Measurements from ENCODE around the gene GAPDH. TPM values are rescaled to one million over a fixed set of nuclear protein-coding genes. Genes with fewer than 3 reads are reported as not detected.
"Not testable (repeated sequence)": the region's sequence is repeated elsewhere in the genome, so short reads cannot be mapped to it uniquely, and the experiment has no call there.

Gene GAPDH
- polyA plus RNA-seq, 1 donor (not counting 4 experiments of a cell fraction or from before 2014, with no cell fraction given): 8,390 TPM

DNA sequence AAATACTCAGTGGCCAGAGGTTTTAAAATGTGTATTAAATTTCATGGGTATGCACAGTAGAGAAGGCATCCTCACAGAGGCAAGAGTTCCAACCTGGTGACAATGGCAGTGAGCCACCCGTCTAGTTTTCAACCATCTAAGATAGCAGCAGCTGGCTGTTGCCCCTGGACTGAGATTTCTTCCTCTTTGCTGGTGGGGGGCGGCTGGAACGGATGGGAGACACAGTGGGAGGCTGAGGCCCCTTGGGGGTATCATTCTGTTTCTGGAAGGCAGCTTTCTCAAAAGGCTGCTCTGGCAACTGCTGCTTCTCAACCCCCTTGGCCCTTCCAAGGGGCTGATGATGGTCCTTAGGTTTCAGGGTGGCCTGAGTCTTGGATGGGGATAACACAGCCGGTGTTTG, 22.5 kb downstream of the GAPDH start:
- Histone ChIP-seq H3K4me2 (ENCODE audit: control insufficient read depth, extremely low read depth, insufficient read depth, low read depth, low read length) (no peak overlapping the region), H3K9me1 (ENCODE audit: control insufficient read depth, extremely low read depth, insufficient read depth, low read length) (no peaks in the 10 kb centered on the region), H3K9ac (ENCODE audit: control insufficient read depth, extremely low read depth, insufficient read depth, low read length) (no peak overlapping the region), H2AFZ (ENCODE audit: control insufficient read depth, low read length) (no peak overlapping the region), H4K20me1 (ENCODE audit: control insufficient read depth, extremely low read depth, insufficient read depth, low read length) (no peaks in the 10 kb centered on the region), H3K79me2 (ENCODE audit: control insufficient read depth, insufficient read depth, low read length) (peaks cover 8% of the 10 kb centered on the region), H3K4me1 (ENCODE audit: control insufficient read depth, extremely low read depth, insufficient read depth, low read length) (peaks cover 15% of the 10 kb centered on the region), H3K4me3 (ENCODE audit: control insufficient read depth in 2 of 3, extremely low read depth in 1 of 3, insufficient read depth in 2 of 3, low read depth in 1 of 3, low read length in 3 of 3) (no peak overlapping the region), H3K9me3 (ENCODE audit: control insufficient read depth, low read depth, low read length) (no peaks in the 10 kb centered on the region), H3K36me3 (ENCODE audit: control insufficient read depth in 2 of 2, extremely low read depth in 1 of 2, insufficient read depth in 2 of 2, low read length in 2 of 2) (peaks cover 37 to 49% of the 10 kb centered on the region in 2 experiments), H3K27me3 (ENCODE audit: control insufficient read depth, extremely low read depth, insufficient read depth, low read length) (no peaks in the 10 kb centered on the region), H3K27ac (ENCODE audit: control insufficient read depth, insufficient read depth, low read length) (no peak overlapping the region)
- TF ChIP-seq, protein P1, sequence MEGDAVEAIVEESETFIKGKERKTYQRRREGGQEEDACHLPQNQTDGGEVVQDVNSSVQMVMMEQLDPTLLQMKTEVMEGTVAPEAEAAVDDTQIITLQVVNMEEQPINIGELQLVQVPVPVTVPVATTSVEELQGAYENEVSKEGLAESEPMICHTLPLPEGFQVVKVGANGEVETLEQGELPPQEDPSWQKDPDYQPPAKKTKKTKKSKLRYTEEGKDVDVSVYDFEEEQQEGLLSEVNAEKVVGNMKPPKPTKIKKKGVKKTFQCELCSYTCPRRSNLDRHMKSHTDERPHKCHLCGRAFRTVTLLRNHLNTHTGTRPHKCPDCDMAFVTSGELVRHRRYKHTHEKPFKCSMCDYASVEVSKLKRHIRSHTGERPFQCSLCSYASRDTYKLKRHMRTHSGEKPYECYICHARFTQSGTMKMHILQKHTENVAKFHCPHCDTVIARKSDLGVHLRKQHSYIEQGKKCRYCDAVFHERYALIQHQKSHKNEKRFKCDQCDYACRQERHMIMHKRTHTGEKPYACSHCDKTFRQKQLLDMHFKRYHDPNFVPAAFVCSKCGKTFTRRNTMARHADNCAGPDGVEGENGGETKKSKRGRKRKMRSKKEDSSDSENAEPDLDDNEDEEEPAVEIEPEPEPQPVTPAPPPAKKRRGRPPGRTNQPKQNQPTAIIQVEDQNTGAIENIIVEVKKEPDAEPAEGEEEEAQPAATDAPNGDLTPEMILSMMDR (optimal IDR thresholded peaks at IDR 0.05 in 1 of 3, IDR thresholded peaks at IDR 0.05 in 1 of 3, conservative IDR thresholded peaks at IDR 0.05 in 1 of 3; ENCODE audit: extremely low read depth in 1 of 3, insufficient read depth in 2 of 3, low read length in 3 of 3): no peak
- TF ChIP-seq EZH2 (IDR thresholded peaks at IDR 0.05; ENCODE audit: low read length): no peak
- DNase-seq (ENCODE audit: low read depth, low spot score): no peak
- no peak for FAIRE-seq
- dilution Hi-C loops (cut with MboI; ENCODE audit: extremely low pct_ligation_motif_present, low sequenced_read_pairs): no loop called here

DNA sequence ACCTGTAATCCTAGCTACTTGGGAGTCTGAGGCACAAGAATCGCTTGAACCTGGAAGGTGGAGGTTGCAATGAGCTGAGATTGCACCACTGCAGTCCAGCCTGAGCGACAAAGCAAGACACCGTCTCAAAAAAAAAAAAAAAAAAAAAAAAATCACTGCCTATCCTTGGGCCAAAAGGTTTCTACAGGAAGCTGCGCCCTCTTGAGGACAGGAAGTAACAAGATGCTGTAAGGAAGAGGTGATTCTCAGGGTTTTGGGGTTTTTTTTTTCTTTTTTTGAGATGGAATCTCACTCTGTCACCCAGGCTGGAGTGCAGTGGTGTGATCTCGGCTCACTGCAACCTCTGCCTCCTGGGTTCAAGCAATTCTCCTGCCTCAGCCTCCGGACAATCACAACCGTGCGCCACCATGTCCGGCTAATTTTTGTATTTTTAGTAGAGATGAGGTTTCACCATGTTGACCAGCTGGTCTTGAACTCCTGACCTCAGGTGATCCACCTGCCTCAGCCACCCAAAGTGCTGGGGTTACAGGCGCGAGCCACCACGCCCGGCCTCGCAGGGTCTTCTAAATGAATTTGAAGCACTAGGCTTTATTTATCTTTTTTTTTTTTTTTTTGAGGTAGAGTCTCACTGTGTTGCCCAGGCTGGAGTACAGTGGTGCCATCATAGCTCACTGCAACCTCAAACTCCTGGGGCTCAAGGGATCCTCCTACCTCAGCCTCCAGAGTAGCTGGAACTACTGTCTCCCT, 23.9 kb downstream of the GAPDH start:
- FAIRE-seq; DNase-seq (ENCODE audit: low read depth, low spot score): not testable (repeated sequence)

More for the DNA sequence above, 23.9 kb downstream of the GAPDH start:
- H4K20me1 ChIP-seq (ENCODE audit: control insufficient read depth, extremely low read depth, insufficient read depth, low read length); H2AFZ ChIP-seq (ENCODE audit: control insufficient read depth, low read length); H3K27ac ChIP-seq (ENCODE audit: control insufficient read depth, insufficient read depth, low read length); H3K4me2 ChIP-seq (ENCODE audit: control insufficient read depth, extremely low read depth, insufficient read depth, low read depth, low read length); H3K4me3 ChIP-seq (ENCODE audit: control insufficient read depth in 2 of 3, extremely low read depth in 1 of 3, insufficient read depth in 2 of 3, low read depth in 1 of 3, low read length in 3 of 3); H3K9ac ChIP-seq (ENCODE audit: control insufficient read depth, extremely low read depth, insufficient read depth, low read length); H3K9me3 ChIP-seq (ENCODE audit: control insufficient read depth, low read depth, low read length); dilution Hi-C loops (cut with MboI; ENCODE audit: extremely low pct_ligation_motif_present, low sequenced_read_pairs); H3K4me1 ChIP-seq (ENCODE audit: control insufficient read depth, extremely low read depth, insufficient read depth, low read length); H3K9me1 ChIP-seq (ENCODE audit: control insufficient read depth, extremely low read depth, insufficient read depth, low read length); H3K27me3 ChIP-seq (ENCODE audit: control insufficient read depth, extremely low read depth, insufficient read depth, low read length): not testable (repeated sequence)
- TF ChIP-seq, protein P1 (optimal IDR thresholded peaks at IDR 0.05 in 1 of 3, IDR thresholded peaks at IDR 0.05 in 1 of 3, conservative IDR thresholded peaks at IDR 0.05 in 1 of 3; ENCODE audit: extremely low read depth in 1 of 3, insufficient read depth in 2 of 3, low read length in 3 of 3): peak; percentile 43 to 56 (median 48)
- Histone ChIP-seq H3K79me2 (ENCODE audit: control insufficient read depth, insufficient read depth, low read length) (peaks cover 16% of the 10 kb centered on the region), H3K36me3 (ENCODE audit: control insufficient read depth in 2 of 2, extremely low read depth in 1 of 2, insufficient read depth in 2 of 2, low read length in 2 of 2) (peaks cover 45 to 61% of the 10 kb centered on the region in 2 experiments)

Measured in keratinocyte (primary cell).